Urinary bladder (tissue), 4 donors: ENCODE data around the gene ELOVL2. TPM values are rescaled to one million over a fixed set of nuclear protein-coding genes. Genes with fewer than 3 reads are reported as not detected.

Experiments used
- DNase-seq: peaks from one replicate; pipeline ENCODE4 v3.0.0-alpha.2; 2015; ENCODE audit errors: extremely low spot score
- H3K27ac ChIP-seq: one replicate; pipeline ENCODE4 v1.5.1; 2013; ENCODE audit warnings: low read depth, mild to moderate bottlenecking, moderate library complexity
- H3K36me3 ChIP-seq: one replicate; pipeline ENCODE4 v1.6.1; 2013; ENCODE audit warnings: mild to moderate bottlenecking, moderate library complexity; ENCODE audit not compliant: insufficient read depth
- H3K4me1 ChIP-seq: one replicate; pipeline ENCODE4 v1.6.1; 2013; ENCODE audit warnings: mild to moderate bottlenecking, moderate library complexity; ENCODE audit not compliant: insufficient read depth
- H3K4me3 ChIP-seq: one replicate; pipeline ENCODE4 v1.5.1; 2013; ENCODE audit warnings: low read depth, low read length
- WGBS: extraction: QIAGEN DNeasy Blood & Tissue Kit; methylation state at CpG from one replicate; pipeline ENCODE4 v1.1.7; 2013; 5-methylcytosine and 5-hydroxymethylcytosine counted together
- polyA plus RNA-seq: library from polyadenylated mRNA; stranded (reverse); fragments of 200-250 nt; gene quantifications from one replicate; pipeline ENCODE4 v1.2.3, GENCODE V29; 2013
- total RNA-seq: library from RNA; depleted of rRNA; stranded (reverse); fragments of >200 nt; gene quantifications from one replicate; pipeline ENCODE4 v1.2.3, GENCODE V29; 2014
- donor health status: healthy with polysubstance abuse.
- donor health status: healthy.

ELOVL2 gene
- total and polyA plus RNA-seq, 2 donors: 4.1 to 6.2 TPM

DNA sequence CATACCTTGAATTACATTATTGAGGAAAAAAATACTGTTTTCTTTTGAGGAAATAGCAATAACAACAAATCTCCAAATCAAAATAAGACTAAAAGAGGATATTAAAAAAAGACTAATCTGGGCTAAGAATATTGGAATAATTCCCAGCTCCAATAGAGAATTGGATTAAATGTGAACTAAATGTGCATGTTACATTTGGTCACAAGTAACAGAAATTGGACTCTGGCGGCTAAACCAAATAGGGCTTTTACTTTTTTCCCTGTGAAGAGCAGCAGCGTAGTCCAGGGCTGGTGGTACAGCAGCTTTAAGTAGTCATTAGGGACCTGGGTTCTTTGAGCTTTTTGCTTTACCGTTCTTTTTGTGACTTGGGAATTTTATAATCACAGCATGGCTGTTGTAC is 71.9 kb downstream of the ELOVL2 start:
- Histone ChIP-seq H3K36me3 (no peaks in the 10 kb centered on the region), H3K4me1 (no peaks in the 10 kb centered on the region), H3K27ac (no peak overlapping the region), H3K4me3 (no peak overlapping the region)
- DNase-seq: no peak
- WGBS: 79% methylated on average over 3 of the region's 3 CpGs

DNA sequence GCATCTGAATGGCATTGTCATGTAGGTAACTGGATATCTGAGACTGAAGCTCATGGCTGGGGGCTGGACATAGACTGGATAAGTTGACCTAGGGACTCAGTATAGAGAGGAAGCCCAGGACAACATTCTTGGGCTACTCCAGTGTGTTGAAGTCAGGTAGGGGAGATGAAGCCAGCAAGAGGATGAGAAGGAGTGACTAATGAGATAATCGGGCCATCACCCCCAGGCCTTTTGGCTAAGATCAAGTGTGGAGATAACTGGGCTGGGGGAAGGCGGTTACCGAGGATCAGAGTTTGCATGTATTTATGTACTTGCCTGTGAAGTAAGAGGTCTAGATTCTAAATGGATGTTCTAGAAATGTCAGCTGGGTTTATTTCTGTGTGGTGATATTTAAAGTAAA is 73.4 kb downstream of the ELOVL2 start:
- no peaks in the 10 kb centered on the region for H3K4me1 ChIP-seq
- WGBS: 89% methylated on average over 3 of the region's 3 CpGs
- DNase-seq: no peak
- no peaks in the 10 kb centered on the region for H3K36me3 ChIP-seq
- H3K27ac ChIP-seq: no peak overlapping the region
- no peak overlapping the region for H3K4me3 ChIP-seq

GRCh38 chr6:10968776-10969175 is 75.3 kb downstream of the ELOVL2 start:
- no peak for DNase-seq
- Histone ChIP-seq H3K36me3 (no peaks in the 10 kb centered on the region), H3K27ac (no peak overlapping the region), H3K4me1 (no peaks in the 10 kb centered on the region), H3K4me3 (no peak overlapping the region)
- WGBS: 82% methylated on average over 2 of the region's 2 CpGs

- DNase-seq: no peak
- WGBS: 85% methylated on average over 1 of the region's 1 CpG
- no peaks in the 10 kb centered on the region for H3K4me1 ChIP-seq
- no peak overlapping the region for H3K4me3 ChIP-seq
- H3K27ac ChIP-seq: no peak overlapping the region
- H3K36me3 ChIP-seq: no peaks in the 10 kb centered on the region
Measured at GRCh38 chr6:10964684-10965083, 79.4 kb downstream of the ELOVL2 start.

DNA sequence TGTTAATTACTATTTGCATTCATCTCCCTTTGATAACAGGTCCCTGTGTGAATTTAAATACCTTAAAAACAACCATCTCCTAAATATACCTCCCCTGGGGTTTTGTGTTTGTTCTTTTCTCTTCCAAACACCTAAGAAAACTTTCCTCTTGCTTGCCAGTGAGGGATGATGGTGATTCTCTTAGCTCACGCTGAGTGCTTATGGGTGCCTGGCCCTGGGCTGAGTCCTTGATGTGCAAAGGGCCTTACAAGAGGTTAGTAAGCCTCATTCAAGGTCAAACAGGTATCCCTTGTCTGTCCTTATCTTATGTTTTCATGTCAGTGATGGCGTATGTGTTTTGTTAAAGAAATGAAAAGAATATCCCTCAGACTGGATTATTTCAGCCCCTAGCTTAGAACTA is 81.0 kb downstream of the ELOVL2 start:
- WGBS: 62% methylated on average over 2 of the region's 2 CpGs
- H3K36me3 ChIP-seq: no peaks in the 10 kb centered on the region

GRCh38 chr6:10962673-10963072 is 81.4 kb downstream of the ELOVL2 start:
- 21% methylated on average over 1 of the region's 1 CpG for WGBS
- H3K4me3 ChIP-seq: no peak overlapping the region
- no peak for DNase-seq
- no peaks in the 10 kb centered on the region for H3K36me3 ChIP-seq
- no peak overlapping the region for H3K27ac ChIP-seq
- H3K4me1 ChIP-seq: no peaks in the 10 kb centered on the region

More for the DNA sequence above, 81.0 kb downstream of the ELOVL2 start:
- Histone ChIP-seq H3K4me1 (no peaks in the 10 kb centered on the region), H3K27ac (no peak overlapping the region), H3K4me3 (no peak overlapping the region)
- DNase-seq: no peak

DNA sequence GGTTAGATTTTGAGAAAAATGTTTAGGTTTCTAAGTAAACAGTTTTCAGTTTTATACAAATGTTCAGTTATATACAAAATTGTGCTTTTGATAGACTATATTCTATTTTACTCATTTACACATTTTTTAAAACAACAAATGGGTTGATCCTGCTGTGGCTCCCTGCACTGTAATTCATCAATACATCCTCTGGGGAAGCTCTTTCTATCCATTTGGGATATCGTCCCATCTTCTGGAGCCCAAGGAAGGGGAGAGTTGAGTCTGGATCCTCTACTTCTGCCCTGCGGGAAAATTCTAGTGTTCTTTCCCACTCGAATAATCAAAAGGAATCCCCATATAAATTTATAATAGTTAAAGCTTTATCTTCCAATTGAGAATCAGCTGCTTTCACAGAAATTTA is 82.3 kb downstream of the ELOVL2 start:
- H3K27ac ChIP-seq: no peak overlapping the region
- no peaks in the 10 kb centered on the region for H3K4me1 ChIP-seq
- WGBS: 79% methylated on average over 3 of the region's 3 CpGs
- no peak overlapping the region for H3K4me3 ChIP-seq
- no peaks in the 10 kb centered on the region for H3K36me3 ChIP-seq
- no peak for DNase-seq

DNA sequence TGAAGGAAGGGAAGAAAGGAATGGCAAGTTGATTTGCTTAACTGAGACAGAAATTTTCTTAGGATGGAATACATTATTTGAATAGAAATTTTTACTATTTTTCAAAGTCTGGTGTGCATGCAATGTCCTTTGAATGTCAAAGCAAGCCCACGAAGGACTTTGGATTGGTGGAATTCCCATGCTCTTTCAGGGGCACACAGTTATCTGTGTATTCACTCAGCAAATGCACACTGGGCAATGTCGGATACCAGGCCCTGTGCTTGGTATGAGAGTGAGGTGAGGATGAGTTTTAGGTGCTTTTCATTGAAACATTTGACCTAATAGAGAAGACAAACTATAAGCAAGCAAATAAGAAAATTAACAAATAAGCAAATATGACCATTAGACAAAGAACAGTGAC is 83.9 kb downstream of the ELOVL2 start:
- WGBS: 92% methylated on average over 2 of the region's 2 CpGs
- Histone ChIP-seq H3K4me1 (no peaks in the 10 kb centered on the region), H3K4me3 (no peak overlapping the region), H3K36me3 (no peaks in the 10 kb centered on the region), H3K27ac (no peak overlapping the region)
- no peak for DNase-seq

DNA sequence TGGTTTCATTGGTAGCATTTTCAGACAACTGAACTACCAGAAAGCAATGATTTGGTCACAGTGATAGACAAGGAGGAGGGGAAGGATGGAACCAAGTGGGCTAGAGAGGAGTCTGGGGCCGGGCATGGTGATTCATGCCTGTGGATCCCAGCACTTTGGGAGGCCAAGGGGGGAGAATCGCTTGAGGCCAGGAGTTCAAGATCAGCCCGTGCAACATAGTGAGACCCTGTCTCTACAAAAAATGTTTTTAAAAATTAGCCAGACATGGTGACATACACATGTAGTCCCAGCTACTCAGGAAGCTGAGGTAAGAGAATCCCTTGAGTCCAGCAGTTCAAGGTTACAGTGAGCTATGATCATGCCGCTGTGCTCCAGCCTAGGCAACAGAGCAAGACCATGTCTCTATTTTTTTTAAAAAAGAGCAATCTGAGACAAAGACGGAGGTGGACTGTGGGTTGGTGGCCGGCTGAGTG is 86.7 kb downstream of the ELOVL2 start:
- H3K4me3 ChIP-seq: no peak overlapping the region
- DNase-seq: no peak
- no peak overlapping the region for H3K27ac ChIP-seq
- 88% methylated on average over 6 of the region's 6 CpGs for WGBS
- H3K4me1 ChIP-seq: no peaks in the 10 kb centered on the region
- H3K36me3 ChIP-seq: no peaks in the 10 kb centered on the region

DNA sequence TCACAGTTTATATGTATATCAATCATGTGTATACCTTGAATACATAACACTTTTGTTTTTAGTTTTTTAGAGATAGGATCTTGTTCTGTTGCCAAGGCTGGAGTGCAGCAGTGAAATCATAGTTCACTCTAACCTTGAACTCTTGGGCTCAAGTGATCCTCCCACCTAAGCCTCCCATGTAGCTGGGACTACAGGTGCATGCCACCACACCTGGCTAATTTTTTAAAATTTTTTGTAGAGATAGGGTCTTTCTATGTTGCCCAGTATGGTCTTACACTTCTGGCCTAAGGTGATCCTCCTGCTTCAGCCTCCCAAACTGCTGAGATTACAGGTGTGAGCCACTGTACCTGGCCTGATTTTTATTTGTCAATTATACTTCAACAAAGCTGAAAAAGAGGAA is 87.3 kb downstream of the ELOVL2 start:
- H3K27ac ChIP-seq: no peak overlapping the region
- H3K4me3 ChIP-seq: no peak overlapping the region
- no peaks in the 10 kb centered on the region for H3K36me3 ChIP-seq
- DNase-seq: no peak
- H3K4me1 ChIP-seq: no peaks in the 10 kb centered on the region

GRCh38 chr6:10954590-10955010 is 89.5 kb downstream of the ELOVL2 start:
- H3K36me3 ChIP-seq: no peaks in the 10 kb centered on the region
- no peak for DNase-seq
- H3K4me1 ChIP-seq: no peaks in the 10 kb centered on the region
- no peak overlapping the region for H3K4me3 ChIP-seq
- no peak overlapping the region for H3K27ac ChIP-seq
- 37% methylated on average over 15 of the region's 15 CpGs for WGBS

- 22% methylated on average over 6 of the region's 6 CpGs for WGBS
- H3K4me3 ChIP-seq: no peak overlapping the region
- DNase-seq: no peak
- no peaks in the 10 kb centered on the region for H3K36me3 ChIP-seq
- no peaks in the 10 kb centered on the region for H3K4me1 ChIP-seq
- no peak overlapping the region for H3K27ac ChIP-seq
Measured at GRCh38 chr6:10951675-10952282, 92.3 kb downstream of the ELOVL2 start.

DNA sequence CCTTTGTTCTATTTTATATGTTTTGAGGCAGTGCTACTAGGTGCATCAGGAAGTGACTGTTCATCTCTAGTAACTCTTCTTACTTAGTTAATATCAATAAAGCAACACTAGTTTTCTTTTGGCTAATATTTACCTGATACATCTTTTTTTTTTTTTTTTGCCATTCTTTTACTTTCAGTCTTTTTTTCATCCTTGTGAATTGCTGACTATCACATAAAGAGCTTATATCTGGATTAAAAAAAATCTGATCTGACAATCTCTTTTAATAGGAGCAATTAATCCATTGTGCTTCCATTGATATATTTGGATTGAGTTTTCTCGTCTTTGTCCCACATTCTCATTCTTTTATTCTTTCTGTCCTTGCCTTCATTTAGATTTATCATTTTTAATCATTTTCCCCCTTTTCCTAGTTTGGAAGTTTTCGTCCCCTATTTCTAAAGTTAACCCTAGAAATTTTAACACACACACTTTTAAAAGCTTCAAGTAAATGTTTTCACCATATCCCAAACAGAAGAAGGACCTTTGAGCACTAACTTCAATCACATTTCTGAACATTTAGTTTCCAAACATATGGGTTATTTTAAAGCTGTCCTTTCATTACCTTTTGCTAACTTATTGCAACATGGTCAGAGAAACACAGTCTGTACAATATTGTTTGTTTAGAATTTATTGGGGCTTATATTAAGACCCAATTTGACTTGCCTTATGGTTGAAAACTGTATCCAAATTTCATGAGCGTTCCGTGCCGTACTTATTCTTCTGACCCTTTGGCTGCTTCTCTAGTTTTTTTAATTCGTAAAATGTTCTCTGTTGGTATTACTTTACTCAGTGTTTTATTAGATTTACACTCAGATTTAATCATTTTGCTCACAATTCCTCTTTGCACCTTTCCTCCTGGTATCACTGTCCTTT is 94.3 kb downstream of the ELOVL2 start:
- Histone ChIP-seq H3K27ac (no peak overlapping the region), H3K4me3 (no peak overlapping the region), H3K4me1 (no peaks in the 10 kb centered on the region), H3K36me3 (no peaks in the 10 kb centered on the region)
- 64% methylated on average over 6 of the region's 6 CpGs for WGBS
- DNase-seq: no peak

- Histone ChIP-seq H3K27ac (no peak overlapping the region), H3K4me3 (no peak overlapping the region), H3K36me3 (no peaks in the 10 kb centered on the region), H3K4me1 (no peaks in the 10 kb centered on the region)
- 95% methylated on average over 5 of the region's 5 CpGs for WGBS
- no peak for DNase-seq
Measured at GRCh38 chr6:10947966-10948365, 96.1 kb downstream of the ELOVL2 start.
